ENCODE data around the gene TOPBP1.

- TF ChIP-seq EZH2 (IDR thresholded peaks at IDR 0.05; ENCODE audit: borderline replicate concordance), result no peak
- TF ChIP-seq, protein P1, sequence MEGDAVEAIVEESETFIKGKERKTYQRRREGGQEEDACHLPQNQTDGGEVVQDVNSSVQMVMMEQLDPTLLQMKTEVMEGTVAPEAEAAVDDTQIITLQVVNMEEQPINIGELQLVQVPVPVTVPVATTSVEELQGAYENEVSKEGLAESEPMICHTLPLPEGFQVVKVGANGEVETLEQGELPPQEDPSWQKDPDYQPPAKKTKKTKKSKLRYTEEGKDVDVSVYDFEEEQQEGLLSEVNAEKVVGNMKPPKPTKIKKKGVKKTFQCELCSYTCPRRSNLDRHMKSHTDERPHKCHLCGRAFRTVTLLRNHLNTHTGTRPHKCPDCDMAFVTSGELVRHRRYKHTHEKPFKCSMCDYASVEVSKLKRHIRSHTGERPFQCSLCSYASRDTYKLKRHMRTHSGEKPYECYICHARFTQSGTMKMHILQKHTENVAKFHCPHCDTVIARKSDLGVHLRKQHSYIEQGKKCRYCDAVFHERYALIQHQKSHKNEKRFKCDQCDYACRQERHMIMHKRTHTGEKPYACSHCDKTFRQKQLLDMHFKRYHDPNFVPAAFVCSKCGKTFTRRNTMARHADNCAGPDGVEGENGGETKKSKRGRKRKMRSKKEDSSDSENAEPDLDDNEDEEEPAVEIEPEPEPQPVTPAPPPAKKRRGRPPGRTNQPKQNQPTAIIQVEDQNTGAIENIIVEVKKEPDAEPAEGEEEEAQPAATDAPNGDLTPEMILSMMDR (IDR thresholded peaks at IDR 0.05; ENCODE audit: poor library complexity), result no peak
- no peak for TF ChIP-seq EZH2phosphoT487 (IDR thresholded peaks at IDR 0.05; ENCODE audit: low read depth, severe bottlenecking, unreplicated experiment)
These were observed 97.9 kb downstream of the TOPBP1 start for GRCh38 chr3:133563816-133564215.
